ENCODE results near the gene FAM174C. TPM values are rescaled to one million over a fixed set of nuclear protein-coding genes. Genes with fewer than 3 reads are reported as not detected.

Gene FAM174C
- total and polyA plus RNA-seq, 2 of the 8 experiments (the other 6 are each of a cell fraction or from before 2014, with no cell fraction given) = 44.5 to 125 TPM

DNA sequence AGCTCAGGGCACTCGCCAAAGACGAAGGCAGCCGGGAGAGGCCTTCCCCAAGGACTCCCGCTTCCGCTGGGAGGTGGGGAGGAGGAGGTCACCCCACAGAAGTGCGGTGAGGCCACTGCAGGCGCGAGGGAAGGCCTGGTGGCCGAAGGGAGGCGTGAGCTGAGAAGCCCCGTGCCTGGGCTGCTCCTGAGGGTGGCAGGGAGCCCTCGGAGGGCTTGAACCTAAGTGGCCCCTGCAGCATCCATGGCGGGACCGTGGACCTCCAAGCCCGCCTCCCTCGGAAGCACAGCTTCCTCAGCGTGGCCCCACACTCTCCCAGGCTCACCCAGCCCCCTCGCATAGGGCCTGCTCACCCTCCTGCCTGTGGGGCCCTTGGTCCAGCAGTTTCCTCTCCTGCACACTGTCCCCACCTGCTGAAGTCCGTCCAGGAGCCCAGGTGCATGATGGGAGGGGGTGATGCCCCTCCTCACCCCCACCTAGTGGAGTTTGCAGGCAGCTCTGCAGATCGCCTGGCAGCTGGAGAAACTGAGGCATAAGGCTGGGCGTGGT is 36.3 kb downstream of the FAM174C start:
- H3K9me3 ChIP-seq (ENCODE audit: insufficient read depth in 2 of 2, low read depth in 1 of 2, low read length in 1 of 2) = no peaks in the 10 kb centered on the region
- H2BK120ac ChIP-seq (replicated peaks; ENCODE audit: low read depth, low read length) = no peak overlapping the region
- no peak overlapping the region for H2BK15ac ChIP-seq (ENCODE audit: low read length)
- H3K56ac ChIP-seq (replicated peaks; ENCODE audit: insufficient read length, low read depth, low read length) = no peak overlapping the region
- H4K5ac ChIP-seq (ENCODE audit: insufficient read length, low read depth, low read length) = no peak overlapping the region
- H3K23me2 ChIP-seq (ENCODE audit: low read depth, low read length) = no peaks in the 10 kb centered on the region
- H3K18ac ChIP-seq (ENCODE audit: extremely low read depth, low read length) = no peak overlapping the region; the same call in 1 of the 2 replicates
- H3K79me1 ChIP-seq (ENCODE audit: low read depth, low read length) = no peaks in the 10 kb centered on the region
- TF ChIP-seq CTCF (IDR thresholded peaks at IDR 0.05; ENCODE audit: control extremely low read depth in 1 of 3, insufficient read depth in 1 of 3, low read depth in 1 of 3, low read length in 3 of 3) = peak in 1 of 3 experiments; percentile 6; a peak in 1 of 4 replicates
- no peak for TF ChIP-seq BCL11A (IDR thresholded peaks at IDR 0.05; ENCODE audit: low read depth in 2 of 2, low read length in 2 of 2)
- H4K8ac ChIP-seq (ENCODE audit: extremely low read depth, insufficient read depth, low read length) = peak overlapping the region; percentile 35; the same call in 1 of the 2 replicates
- FAIRE-seq (no peak), DNase-seq (ENCODE audit: low read depth in 1 of 2, low spot score in 2 of 2) (no peak)
- H2BK12ac ChIP-seq (ENCODE audit: low read depth, low read length) = no peak overlapping the region
- H3K14ac ChIP-seq (ENCODE audit: insufficient read length) = no peak overlapping the region
- no peak overlapping the region for H4K91ac ChIP-seq (replicated peaks; ENCODE audit: insufficient read length, low read length)
- no peak overlapping the region for H3K4ac ChIP-seq (replicated peaks; ENCODE audit: insufficient read length, low read depth, low read length)
- H3K27ac ChIP-seq (ENCODE audit: low read depth, low read length) = no peak overlapping the region
- no peak overlapping the region for H3K4me3 ChIP-seq (ENCODE audit: extremely low read depth in 1 of 4, insufficient read depth in 2 of 4, low read depth in 3 of 4, low read length in 4 of 4)
- H3K79me2 ChIP-seq (ENCODE audit: control insufficient read depth in 1 of 2, insufficient read depth in 2 of 2, low read length in 2 of 2) = no peaks in the 10 kb centered on the region
- H2BK20ac ChIP-seq (ENCODE audit: low read length) = no peak overlapping the region
- CTCF ChIA-PET (ENCODE audit: partially characterized antibody) = interaction anchor here (0.6 to 2.1 kb wide), 9 partner anchors 9 to 99 kb away, joined by 3 to 6 read pairs (median 4); no protein-coding TSS in a partner anchor
- WGBS, 2 experiments (ENCODE audit: extremely low coverage in 1 of 2, insufficient coverage in 1 of 2, insufficient read length in 1 of 2, insufficient replicate concordance in 2 of 2, low coverage in 1 of 2, low lambda C conversion rate in 2 of 2, missing lambda C conversion rate in 1 of 2) = 86% methylated on average over 19 of the region's 21 CpGs; no CpG with 5 or more reads in 1 of the 2 experiments
- H2BK5ac ChIP-seq (ENCODE audit: low read depth, low read length) = no peak overlapping the region
- no peak overlapping the region for H3K9ac ChIP-seq (replicated peaks in 1 of 4; ENCODE audit: extremely low read depth in 1 of 4, low read depth in 3 of 4, low read length in 3 of 4)
- no peaks in the 10 kb centered on the region for H3K36me3 ChIP-seq (ENCODE audit: control insufficient read depth in 2 of 4, insufficient read depth in 4 of 4, low read length in 3 of 4)
- POLR2A ChIA-PET (ENCODE audit: partially characterized antibody) = interaction anchor here (0.5 to 1.3 kb wide), 7 partner anchors 12 to 608 kb away, joined by 3 to 6 read pairs (median 3); partner anchors contain the start of gene CIRBP
- H3K23ac ChIP-seq (ENCODE audit: insufficient read length) = no peak overlapping the region
- H3K4me1 ChIP-seq (replicated peaks in 1 of 4; ENCODE audit: control insufficient read depth in 3 of 4, insufficient read depth in 4 of 4, low read length in 3 of 4) = peaks cover 0 to 5% (median 0%) of the 10 kb centered on the region in 4 experiments; a peak in 3 of 7 replicates
- H2AFZ ChIP-seq (ENCODE audit: low read length) = no peak overlapping the region
- no peaks in the 10 kb centered on the region for H4K20me1 ChIP-seq (replicated peaks in 1 of 2; ENCODE audit: control insufficient read depth in 1 of 2, insufficient read depth in 2 of 2, low read length in 2 of 2)
- no peak overlapping the region for H2AK5ac ChIP-seq (ENCODE audit: low read depth, low read length)
- no peak overlapping the region for H3K4me2 ChIP-seq (ENCODE audit: insufficient read depth in 1 of 2, low read depth in 2 of 2, low read length in 2 of 2)
- peaks cover 0 to 10% (median 4%) of the 10 kb centered on the region in 4 experiments; a peak in 5 of 7 replicates for H3K27me3 ChIP-seq (replicated peaks in 1 of 4; ENCODE audit: control insufficient read depth in 3 of 4, extremely low read depth in 1 of 4, insufficient read depth in 3 of 4, low read length in 3 of 4)

Data from H1 (cell line).